ENCODE measurements around the gene OAF. TPM values are rescaled to one million over a fixed set of nuclear protein-coding genes. Genes with fewer than 3 reads are reported as not detected.

Gene OAF
- total RNA-seq, 4 donors from 2014 or later, result 30.0 to 100 (median 42.4) TPM

DNA sequence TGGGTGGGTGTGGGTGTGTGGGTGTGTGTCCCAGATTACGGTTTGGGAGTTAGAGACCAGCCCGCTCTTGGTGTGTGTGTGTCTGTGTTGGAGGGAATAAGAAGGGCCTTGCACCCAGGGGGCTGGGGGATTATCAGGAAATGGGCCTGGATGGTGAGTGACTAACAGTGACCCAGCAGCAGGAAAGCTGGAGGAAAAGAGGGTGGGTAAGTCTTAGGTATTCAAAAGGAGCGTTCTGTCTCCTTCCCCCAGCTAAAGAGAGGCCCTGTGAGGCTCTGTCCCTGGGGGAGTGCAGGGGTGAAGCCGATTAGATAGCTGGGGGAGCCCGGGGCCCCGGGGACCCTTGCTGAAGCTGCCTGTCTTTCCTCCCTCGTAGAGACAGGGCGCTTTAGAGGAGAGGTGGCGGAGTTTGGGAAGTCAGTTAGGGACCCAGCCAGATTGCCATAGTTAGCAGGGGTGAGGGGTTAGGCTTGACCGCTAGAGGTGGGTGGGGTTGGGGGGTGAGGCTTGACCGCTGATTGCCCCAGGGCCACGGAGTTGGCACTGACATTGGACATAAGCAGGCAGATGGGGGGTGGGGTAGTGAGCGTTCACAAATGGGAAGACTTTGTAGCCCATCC is 1.5 kb downstream of the OAF start:
- H3K4me1 ChIP-seq, result peaks cover 0 to 90% (median 31%) of the 10 kb centered on the region in 3 donors
- no peak for TF ChIP-seq POLR2A (IDR thresholded peaks at IDR 0.05)
- no peak for TF ChIP-seq POLR2AphosphoS5 (IDR thresholded peaks at IDR 0.05)
- TF ChIP-seq, protein P1, sequence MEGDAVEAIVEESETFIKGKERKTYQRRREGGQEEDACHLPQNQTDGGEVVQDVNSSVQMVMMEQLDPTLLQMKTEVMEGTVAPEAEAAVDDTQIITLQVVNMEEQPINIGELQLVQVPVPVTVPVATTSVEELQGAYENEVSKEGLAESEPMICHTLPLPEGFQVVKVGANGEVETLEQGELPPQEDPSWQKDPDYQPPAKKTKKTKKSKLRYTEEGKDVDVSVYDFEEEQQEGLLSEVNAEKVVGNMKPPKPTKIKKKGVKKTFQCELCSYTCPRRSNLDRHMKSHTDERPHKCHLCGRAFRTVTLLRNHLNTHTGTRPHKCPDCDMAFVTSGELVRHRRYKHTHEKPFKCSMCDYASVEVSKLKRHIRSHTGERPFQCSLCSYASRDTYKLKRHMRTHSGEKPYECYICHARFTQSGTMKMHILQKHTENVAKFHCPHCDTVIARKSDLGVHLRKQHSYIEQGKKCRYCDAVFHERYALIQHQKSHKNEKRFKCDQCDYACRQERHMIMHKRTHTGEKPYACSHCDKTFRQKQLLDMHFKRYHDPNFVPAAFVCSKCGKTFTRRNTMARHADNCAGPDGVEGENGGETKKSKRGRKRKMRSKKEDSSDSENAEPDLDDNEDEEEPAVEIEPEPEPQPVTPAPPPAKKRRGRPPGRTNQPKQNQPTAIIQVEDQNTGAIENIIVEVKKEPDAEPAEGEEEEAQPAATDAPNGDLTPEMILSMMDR (IDR thresholded peaks at IDR 0.05), result no peak
- TF ChIP-seq EP300 (IDR thresholded peaks at IDR 0.05), result no peak
- ATAC-seq, result no peak
- H3K4me3 ChIP-seq, result peak overlapping the region; percentile 53 to 69
- no peaks in the 10 kb centered on the region for H3K36me3 ChIP-seq
- 43% methylated on average over 4 of the region's 13 CpGs; no CpG with 5 or more reads in 1 of the 2 donors for WGBS, 2 donors (ENCODE audit: low coverage in 1 of 2)
- peak overlapping the region in 3 of 4 donors; percentile 78 to 85 (median 82) for H3K27ac ChIP-seq
- H3K9me3 ChIP-seq, result no peaks in the 10 kb centered on the region
- no peaks in the 10 kb centered on the region for H3K27me3 ChIP-seq

DNA sequence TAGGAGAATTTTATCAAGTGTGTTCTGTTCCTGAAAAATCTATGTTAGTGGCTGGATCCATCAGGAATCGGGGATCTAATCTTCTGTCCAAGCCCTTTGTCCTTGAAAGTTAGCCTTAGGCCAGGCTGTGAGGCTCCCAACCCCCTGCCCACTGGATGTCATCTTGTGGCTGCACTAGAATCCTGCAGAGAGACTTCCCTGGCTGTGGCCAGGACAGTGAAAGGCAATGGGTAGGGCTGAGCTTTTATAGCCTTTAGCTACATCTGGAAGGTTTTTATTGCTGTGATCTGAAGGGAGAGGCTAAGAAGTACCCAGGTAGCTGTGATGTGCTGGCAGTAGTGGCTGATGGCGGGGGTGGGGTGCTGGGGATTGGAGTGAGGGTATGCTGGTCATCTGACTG is 2.1 kb downstream of the OAF start:
- Histone ChIP-seq H3K4me1 (peaks cover 0 to 90% (median 36%) of the 10 kb centered on the region in 3 donors), H3K27me3 (no peaks in the 10 kb centered on the region), H3K27ac (peak overlapping the region in 3 of 4 donors; percentile 78 to 85 (median 82)), H3K9me3 (no peaks in the 10 kb centered on the region), H3K4me3 (peak overlapping the region in 1 of 2 donors; percentile 69), H3K36me3 (no peaks in the 10 kb centered on the region)
- 83% methylated on average over 1 of the region's 2 CpGs; no CpG with 5 or more reads in 1 of the 2 donors for WGBS, 2 donors (ENCODE audit: low coverage in 1 of 2)
- no peak for ATAC-seq
- TF ChIP-seq EP300 (IDR thresholded peaks at IDR 0.05) (no peak), POLR2A (IDR thresholded peaks at IDR 0.05) (no peak), POLR2AphosphoS5 (IDR thresholded peaks at IDR 0.05) (no peak)
- TF ChIP-seq, protein P1 (IDR thresholded peaks at IDR 0.05), result no peak

DNA sequence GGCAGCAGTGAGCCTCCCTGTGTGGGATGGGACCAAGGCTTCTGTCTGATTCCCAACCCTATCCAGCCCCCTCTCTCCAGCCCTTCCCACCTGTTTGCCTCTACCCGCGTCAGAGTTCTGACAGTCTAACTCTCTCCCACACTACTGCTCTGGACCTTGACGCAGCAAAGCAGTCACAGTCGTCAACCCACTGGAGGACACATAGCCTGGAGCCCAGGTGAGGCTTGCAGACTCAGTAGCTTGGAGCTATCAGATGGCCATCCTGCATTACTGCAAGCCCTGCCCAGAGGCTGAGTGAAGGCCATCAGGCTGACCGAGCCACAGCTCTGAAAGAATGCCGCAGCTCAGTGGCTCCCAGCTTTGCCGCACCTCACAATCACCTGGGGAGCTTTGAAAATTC is 3.7 kb downstream of the OAF start:
- peak overlapping the region in 2 of 4 donors; percentile 73 to 78 for H3K27ac ChIP-seq

DNA sequence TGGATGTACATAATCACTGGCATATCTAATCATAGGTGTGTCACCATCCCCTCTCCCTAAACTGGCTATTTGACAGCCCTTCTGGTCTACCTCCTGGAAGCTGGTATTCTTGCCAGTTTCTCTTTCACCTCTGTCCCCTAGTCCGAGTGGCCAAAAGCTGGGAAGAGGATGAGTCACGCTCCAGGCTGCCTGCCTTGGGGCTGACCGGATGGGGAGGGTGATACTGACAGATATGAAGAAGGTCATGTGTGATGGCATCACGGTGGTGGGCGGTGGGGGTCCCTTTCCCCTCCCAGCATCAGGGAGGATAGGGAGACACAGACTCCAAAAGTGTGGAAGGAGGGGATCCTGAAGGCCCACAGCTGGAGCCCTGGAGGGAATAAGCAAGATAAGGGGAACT is 4.8 kb downstream of the OAF start:
- H3K27me3 ChIP-seq, result no peaks in the 10 kb centered on the region
- H3K4me1 ChIP-seq, result peaks cover 0 to 93% (median 42%) of the 10 kb centered on the region in 3 donors
- H3K27ac ChIP-seq, result peak overlapping the region in 3 of 4 donors; percentile 57 to 78 (median 73)
- no CpG with 5 or more reads among the region's 5 CpGs for WGBS, 2 donors (ENCODE audit: low coverage in 1 of 2)
- H3K36me3 ChIP-seq, result no peaks in the 10 kb centered on the region
- TF ChIP-seq EP300 (IDR thresholded peaks at IDR 0.05) (no peak), POLR2AphosphoS5 (IDR thresholded peaks at IDR 0.05) (peak; percentile 21)
- H3K4me3 ChIP-seq, result no peak overlapping the region
- H3K9me3 ChIP-seq, result no peaks in the 10 kb centered on the region
- ATAC-seq, result peak; percentile 31

More for the DNA sequence above, 3.7 kb downstream of the OAF start:
- no peaks in the 10 kb centered on the region for H3K27me3 ChIP-seq
- no peak overlapping the region for H3K4me3 ChIP-seq
- ATAC-seq, result no peak
- TF ChIP-seq, protein P1 (IDR thresholded peaks at IDR 0.05), result no peak
- TF ChIP-seq POLR2A (IDR thresholded peaks at IDR 0.05), result no peak
- no peak for TF ChIP-seq POLR2AphosphoS5 (IDR thresholded peaks at IDR 0.05)
- TF ChIP-seq EP300 (IDR thresholded peaks at IDR 0.05), result no peak
- no peaks in the 10 kb centered on the region for H3K36me3 ChIP-seq
- 86% methylated on average over 5 of the region's 7 CpGs; no CpG with 5 or more reads in 1 of the 2 donors for whole genome bisulfite sequencing, 2 donors (ENCODE audit: low coverage in 1 of 2)
- H3K9me3 ChIP-seq, result no peaks in the 10 kb centered on the region
- H3K4me1 ChIP-seq, result peaks cover 0 to 90% (median 38%) of the 10 kb centered on the region in 3 donors

DNA sequence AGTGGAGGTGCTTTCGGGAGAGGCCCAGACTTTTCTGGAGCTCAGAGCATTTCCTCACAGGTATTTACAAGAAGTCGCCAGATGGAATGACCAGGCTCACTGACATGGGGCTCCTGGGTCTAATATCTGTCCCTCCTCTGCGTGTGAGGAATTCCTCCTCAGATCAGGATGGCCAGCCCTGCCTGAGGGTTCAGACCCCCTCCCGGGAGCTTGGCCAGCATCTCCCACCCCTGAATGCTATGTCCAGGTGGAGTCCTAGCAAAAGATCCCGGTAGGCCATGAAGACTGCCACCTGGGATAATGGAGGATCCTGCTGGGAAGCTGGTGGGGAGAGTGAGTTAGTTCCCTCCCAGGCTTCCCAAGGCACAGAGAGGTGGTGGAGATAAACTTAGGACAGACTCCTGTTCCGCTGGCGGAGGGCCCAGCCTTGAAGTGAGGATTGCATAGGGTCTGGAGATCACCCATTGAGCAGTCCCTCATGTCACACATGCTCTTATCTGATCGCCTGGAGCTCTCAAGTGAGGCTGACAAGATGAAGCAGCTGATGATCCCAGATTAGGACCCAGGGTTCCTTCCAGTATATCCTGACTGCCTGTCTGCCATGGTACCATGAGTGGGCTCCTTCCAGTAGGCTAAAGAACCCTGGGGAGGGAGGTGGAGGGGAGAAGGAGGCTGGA is 5.7 kb downstream of the OAF start:
- Histone ChIP-seq H3K4me1 (peaks cover 0 to 98% (median 48%) of the 10 kb centered on the region in 3 donors), H3K4me3 (no peak overlapping the region), H3K27ac (peak overlapping the region in 3 of 4 donors; percentile 69 to 78 (median 73)), H3K9me3 (no peaks in the 10 kb centered on the region), H3K27me3 (no peaks in the 10 kb centered on the region), H3K36me3 (no peaks in the 10 kb centered on the region)
- WGBS, 2 donors (ENCODE audit: low coverage in 1 of 2), result 62% methylated on average over 2 of the region's 8 CpGs; no CpG with 5 or more reads in 1 of the 2 donors
- no peak for ATAC-seq
- TF ChIP-seq POLR2A (IDR thresholded peaks at IDR 0.05), result no peak
- no peak for TF ChIP-seq EP300 (IDR thresholded peaks at IDR 0.05)
- TF ChIP-seq, protein P1 (IDR thresholded peaks at IDR 0.05), result no peak
- TF ChIP-seq POLR2AphosphoS5 (IDR thresholded peaks at IDR 0.05), result no peak
